Measurements from ENCODE around the gene COL18A1.
"Not testable (repeated sequence)": the region's sequence is repeated elsewhere in the genome, so short reads cannot be mapped to it uniquely, and the experiment has no call there.

The COL18A1 gene

GRCh38 chr21:45525153-45525909, 120.4 kb downstream of the COL18A1 start:
- no peak for DNase-seq

- no peak for DNase-seq
These were observed 120.9 kb downstream of the COL18A1 start for GRCh38 chr21:45525910-45526306.

- not testable (repeated sequence) for DNase-seq
These were observed 122.4 kb downstream of the COL18A1 start for GRCh38 chr21:45527151-45527999.

GRCh38 chr21:45528028-45528705, 123.2 kb downstream of the COL18A1 start:
- no peak for DNase-seq

- DNase-seq, result no peak
These were observed 124.2 kb downstream of the COL18A1 start for GRCh38 chr21:45528981-45529784.

GRCh38 chr21:45529785-45530422, 124.9 kb downstream of the COL18A1 start:
- no peak for DNase-seq

- no peak for DNase-seq
These were observed 125.6 kb downstream of the COL18A1 start for GRCh38 chr21:45530423-45531113.

- DNase-seq, result not testable (repeated sequence)
These were observed 126.1 kb downstream of the COL18A1 start for GRCh38 chr21:45531114-45531392.

- no peak for DNase-seq
These were observed 126.6 kb downstream of the COL18A1 start for GRCh38 chr21:45531393-45532215.

- no peak for DNase-seq
These were observed 127.9 kb downstream of the COL18A1 start for GRCh38 chr21:45532826-45533360.

- DNase-seq, result no peak
These were observed 128.4 kb downstream of the COL18A1 start for GRCh38 chr21:45533361-45533845.

GRCh38 chr21:45533846-45534635, 129.1 kb downstream of the COL18A1 start:
- no peak for DNase-seq

- no peak for DNase-seq
These were observed 129.8 kb downstream of the COL18A1 start for GRCh38 chr21:45534636-45535331.

- no peak for DNase-seq
These were observed 130.5 kb downstream of the COL18A1 start for GRCh38 chr21:45535341-45536081.

- DNase-seq, result no peak
These were observed 131.5 kb downstream of the COL18A1 start for GRCh38 chr21:45536301-45537081.

- no peak for DNase-seq
These were observed 132.3 kb downstream of the COL18A1 start for GRCh38 chr21:45537111-45537745.

All from activated CD4-positive, CD25-positive, alpha-beta regulatory T cell (primary cell).